NCI-H69 (cell line): ENCODE data around the gene AMOTL1.

Source experiments
- DNase-seq: peaks from one replicate; lab custom pipeline; 2025; lab: John Stamatoyannopoulos, UW

The AMOTL1 gene

GRCh38 chr11:94746721-94747120, 21.4 kb upstream of the AMOTL1 start:
- no peak for DNase-seq

DNA sequence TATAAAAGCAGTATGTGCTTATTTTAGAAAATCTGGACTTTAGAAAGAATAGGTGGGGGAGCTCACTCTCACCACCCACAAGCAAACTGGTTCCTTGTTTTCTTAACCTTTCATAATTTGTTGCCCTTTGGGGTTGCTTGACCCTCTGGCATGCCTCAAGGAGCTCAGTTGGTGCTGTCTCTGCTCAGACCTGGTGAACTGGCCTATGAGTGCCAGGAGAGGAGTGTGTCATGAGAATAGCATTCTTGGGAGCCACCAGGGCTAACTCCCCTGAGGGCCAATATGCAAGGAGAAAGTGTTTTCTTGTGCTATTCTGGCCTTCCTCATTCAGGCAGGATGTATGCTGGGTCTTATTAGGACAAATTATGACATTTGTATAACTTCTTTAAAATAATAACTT, 21.0 kb upstream of the AMOTL1 start:
- no peak for DNase-seq

DNA sequence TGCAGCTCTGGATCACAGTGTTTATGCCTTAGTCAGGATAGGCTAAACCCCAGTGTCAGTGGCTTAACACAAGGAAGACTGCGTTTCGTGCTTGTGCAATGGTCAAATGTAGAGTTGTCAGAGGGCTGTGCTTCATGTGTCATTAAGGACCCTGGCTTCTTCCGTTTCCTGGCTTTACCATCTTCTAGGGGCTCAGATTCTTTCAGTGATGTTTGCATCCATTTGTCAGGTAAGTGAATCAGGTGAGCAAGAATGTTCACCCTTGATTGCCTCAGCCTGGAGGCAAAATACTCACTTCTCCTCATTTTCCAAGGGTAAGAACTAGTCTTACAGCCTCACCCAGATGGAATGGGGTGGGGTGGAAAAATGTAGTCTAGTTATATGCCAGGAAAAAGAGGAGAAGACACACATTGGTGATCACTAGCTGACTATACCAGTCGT, 20.5 kb upstream of the AMOTL1 start:
- no peak for DNase-seq

- no peak for DNase-seq
Measured at GRCh38 chr11:94749369-94749768, 18.8 kb upstream of the AMOTL1 start.

GRCh38 chr11:94750319-94751217, 17.6 kb upstream of the AMOTL1 start:
- no peak for DNase-seq

- DNase-seq, result no peak
Measured at GRCh38 chr11:94751218-94751609, 16.9 kb upstream of the AMOTL1 start.

GRCh38 chr11:94751786-94752185, 16.4 kb upstream of the AMOTL1 start:
- DNase-seq, result peak; percentile 51

DNA sequence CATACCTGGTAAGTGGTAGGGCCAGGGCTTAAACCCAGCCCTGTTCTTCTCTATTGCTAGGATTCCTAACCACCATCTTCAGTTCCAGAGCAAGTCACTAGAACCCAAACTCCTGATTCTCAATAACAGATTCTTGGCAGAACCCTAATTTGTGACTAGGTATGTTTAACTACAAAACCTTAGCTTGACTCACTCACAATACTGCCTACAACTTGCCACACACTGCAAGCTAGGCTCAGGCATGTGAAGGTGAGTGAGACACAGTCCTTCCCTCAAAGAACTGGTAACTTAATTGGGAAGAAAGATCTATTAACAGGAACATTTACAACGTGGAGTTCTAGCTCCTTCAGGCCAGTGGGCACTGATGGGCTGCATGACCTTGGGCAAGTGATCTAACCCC, 14.5 kb upstream of the AMOTL1 start:
- no peak for DNase-seq

DNA sequence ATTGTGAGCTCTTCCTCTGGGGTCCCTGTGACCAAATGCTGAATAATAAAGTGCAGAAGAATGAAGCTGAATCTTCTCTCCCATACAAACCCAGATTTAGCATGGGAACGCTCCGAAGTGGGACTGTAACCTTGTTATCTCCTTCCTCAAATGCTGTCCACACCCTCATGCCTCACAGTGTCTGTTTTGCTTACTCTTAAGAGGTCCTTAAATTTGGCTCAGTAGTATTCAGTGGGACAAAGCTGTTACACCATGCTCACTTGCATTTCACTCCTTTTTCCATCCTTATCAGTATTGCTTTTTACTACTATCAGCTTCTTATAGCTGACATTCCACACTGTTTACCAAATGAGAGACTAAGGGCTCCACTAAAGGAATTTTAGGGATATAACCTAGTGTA, 13.8 kb upstream of the AMOTL1 start:
- DNase-seq, result no peak

GRCh38 chr11:94754819-94755218, 13.3 kb upstream of the AMOTL1 start:
- DNase-seq, result no peak

GRCh38 chr11:94755494-94755893, 12.7 kb upstream of the AMOTL1 start:
- peak; percentile 38 for DNase-seq

- peak; percentile 82 for DNase-seq
Measured at GRCh38 chr11:94757037-94757735, 11.0 kb upstream of the AMOTL1 start.

DNA sequence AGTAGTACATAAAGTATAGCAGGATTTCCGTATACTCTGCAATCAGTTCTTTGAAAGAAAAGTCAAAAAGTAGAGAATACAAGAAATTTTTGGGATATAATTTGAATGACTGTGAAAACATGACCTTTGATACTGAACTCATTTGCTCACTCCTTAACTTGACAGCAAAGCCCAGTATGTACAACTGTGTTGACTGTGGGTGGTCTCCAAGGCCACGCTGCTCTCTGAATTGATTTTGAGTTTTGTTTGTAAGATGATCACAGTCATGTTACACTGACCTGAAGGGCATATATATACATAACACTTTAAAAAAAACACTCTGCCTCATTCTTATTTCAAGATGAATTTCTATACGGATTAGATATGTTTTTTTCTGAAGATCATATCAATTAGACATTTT, 9.5 kb upstream of the AMOTL1 start:
- peak; percentile 77 for DNase-seq

- peak; percentile 25 for DNase-seq
Measured at GRCh38 chr11:94759522-94759921, 8.6 kb upstream of the AMOTL1 start.

GRCh38 chr11:94760296-94760695, 7.9 kb upstream of the AMOTL1 start:
- no peak for DNase-seq

DNA sequence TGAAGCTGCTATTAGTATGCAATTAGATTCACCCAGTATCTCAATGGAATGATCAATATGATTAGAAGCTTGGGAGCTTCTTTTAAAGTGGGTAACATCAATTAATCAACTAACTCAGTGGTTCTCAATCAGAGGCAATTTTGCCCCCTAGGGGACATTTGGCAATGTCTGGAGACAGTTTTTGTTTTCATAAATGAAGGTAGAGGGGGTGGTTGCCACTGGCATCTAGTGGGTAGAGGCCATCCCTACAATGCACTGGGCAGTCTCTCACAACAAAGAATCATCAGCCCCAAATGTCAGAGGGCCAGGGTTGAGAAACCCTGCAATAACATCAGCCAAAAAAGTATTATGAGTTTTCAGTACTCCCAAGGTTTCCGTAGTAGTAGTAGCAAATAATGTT, 5.9 kb upstream of the AMOTL1 start:
- peak; percentile 72 for DNase-seq

DNA sequence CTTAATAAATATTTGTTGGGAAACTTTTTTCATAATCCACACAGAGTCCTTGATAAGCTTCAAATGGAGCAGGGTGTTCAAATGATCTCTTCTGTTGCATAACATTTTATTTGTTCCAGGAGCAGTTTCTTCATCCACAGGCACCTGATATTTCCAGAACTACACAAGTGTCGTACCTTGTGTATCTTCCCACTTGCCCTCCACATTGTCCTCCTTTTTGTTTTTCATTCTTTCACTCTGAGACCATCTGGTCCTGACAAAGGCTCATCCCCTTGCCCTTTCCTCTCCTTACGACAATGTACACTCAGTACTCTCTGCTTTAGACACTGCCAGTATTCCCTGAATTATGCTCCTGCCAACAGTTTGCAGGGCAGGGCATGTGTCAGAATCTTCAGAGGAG, 5.2 kb upstream of the AMOTL1 start:
- no peak for DNase-seq

- DNase-seq, result no peak
Measured at GRCh38 chr11:94766713-94767206, 1.4 kb upstream of the AMOTL1 start.

- no peak for DNase-seq
Measured at GRCh38 chr11:94767291-94767690, 865 bp upstream of the AMOTL1 start.

GRCh38 chr11:94768602-94769541, 716 bp downstream of the AMOTL1 start:
- DNase-seq, result peak; percentile 89

DNA sequence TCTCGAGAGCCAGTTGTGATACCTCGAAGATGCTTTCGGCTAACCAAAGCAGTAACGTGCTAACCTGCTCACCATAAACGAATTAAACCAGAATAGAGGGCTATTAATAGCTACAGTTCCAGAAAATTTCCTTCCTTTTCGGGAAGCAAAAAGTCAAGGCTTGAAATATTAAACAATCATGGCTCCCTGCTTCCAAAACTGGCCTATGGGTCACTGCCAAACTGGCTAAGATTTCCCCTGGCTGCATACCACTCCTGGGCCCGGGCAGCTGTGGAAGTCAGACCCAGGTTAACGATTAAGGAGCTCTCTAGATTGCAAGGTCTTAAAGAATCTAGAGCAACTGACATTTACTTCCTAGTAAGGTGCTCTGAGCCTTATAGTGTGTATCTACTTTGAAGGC, 1.7 kb downstream of the AMOTL1 start:
- DNase-seq, result peak; percentile 47

DNA sequence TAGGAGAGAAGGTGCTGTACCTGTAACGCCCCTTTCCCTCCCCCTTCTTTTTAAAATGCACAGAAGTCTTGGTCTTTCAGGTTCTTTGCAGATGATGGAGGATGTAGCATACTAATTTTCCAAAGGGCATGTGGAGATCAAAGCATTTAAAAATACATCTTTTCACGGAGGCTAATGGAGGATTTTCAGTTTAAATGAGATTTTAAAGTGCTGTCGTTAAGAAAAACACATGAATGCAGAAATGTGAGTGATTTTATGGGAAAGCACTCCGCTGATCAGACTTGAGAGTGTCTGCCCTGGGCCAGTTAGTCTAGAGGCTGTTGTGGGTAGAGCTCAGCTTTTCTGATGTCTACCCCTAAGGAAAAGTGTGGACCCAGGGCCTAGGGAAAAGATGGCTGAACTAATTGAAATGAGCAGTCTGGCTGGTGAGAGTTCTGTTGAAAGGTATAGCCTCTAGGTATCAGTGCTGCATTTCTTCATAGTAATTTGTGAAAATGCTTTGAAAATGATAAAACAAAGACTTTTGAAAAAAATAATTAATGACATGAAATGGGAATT, 2.5 kb downstream of the AMOTL1 start:
- DNase-seq, result peak; percentile 45
